Endothelial cell of umbilical vein (primary cell): ENCODE data around the gene ASPHD2. TPM values are rescaled to one million over a fixed set of nuclear protein-coding genes. Genes with fewer than 3 reads are reported as not detected.

ENCODE experiments used
- BruUV-seq: library from RNA; stranded (reverse); fragments of 400-500 nt; replicated peaks from 2 replicates; lab custom pipeline; 2021; lab: Mats Ljungman, UMichigan
- CTCF ChIA-PET: fragments of 300-600, 350-600 bp; sonication (Branson Sonifier 250); formaldehyde crosslinking; loops from one replicate; lab custom pipeline; 2021; ENCODE audit warnings: antibody characterized with exemption, inconsistent platforms; lab: Charles Lee
- POLR2A ChIA-PET: fragments of 300-600, 350-600 bp; sonication (Branson Sonifier 250); formaldehyde crosslinking; loops from one replicate; lab custom pipeline; 2021; ENCODE audit warnings: antibody characterized with exemption, inconsistent platforms; lab: Charles Lee
- DNase-seq: peaks from one replicate; pipeline ENCODE4 v3.0.0-alpha.2; 2011; ENCODE audit warnings: low read depth, low spot score
- FAIRE-seq: peaks from 2 replicates; lab custom pipeline; 2011; peaks lifted over from hg19 to GRCh38; lab: Jason Lieb, UNC
- H2AFZ ChIP-seq: 2 replicates; pipeline ENCODE4 v1.6.0; 2012; ENCODE audit warnings: low read depth, low read length, control low read depth, inconsistent platforms
- H3K27ac ChIP-seq: 2 replicates; pipeline ENCODE4 v1.5.1; 2011; ENCODE audit warnings: low read depth, mild to moderate bottlenecking, control low read depth, low read length, moderate library complexity; ENCODE audit not compliant: insufficient read depth
- H3K27me3 ChIP-seq, 2 experiments: 2 replicates each; pipeline versions ENCODE4 v1.6.0 to v1.6.1; 2011; ENCODE audit warnings: low read length in 2 of 2, mixed read lengths in 1 of 2; ENCODE audit not compliant: control insufficient read depth in 2 of 2, insufficient read depth in 2 of 2
- H3K36me3 ChIP-seq, 2 experiments: 2 replicates in 1 of 2; 3 replicates in 1 of 2; pipeline ENCODE4 v1.5.1; 2011; ENCODE audit warnings: low read length in 2 of 2, mild to moderate bottlenecking in 1 of 2, moderate library complexity in 1 of 2; ENCODE audit not compliant: control insufficient read depth in 2 of 2, insufficient read depth in 2 of 2; ENCODE audit errors: extremely low read depth in 1 of 2
- H3K4me1 ChIP-seq: 3 replicates; pipeline ENCODE4 v1.5.1; 2011; ENCODE audit warnings: mild to moderate bottlenecking, low read length; ENCODE audit not compliant: control insufficient read depth, insufficient read depth; ENCODE audit errors: extremely low read depth
- H3K4me2 ChIP-seq: 2 replicates; pipeline ENCODE4 v1.6.1; 2011; ENCODE audit warnings: low read length, control low read depth, mixed read lengths; ENCODE audit not compliant: insufficient read depth
- H3K4me3 ChIP-seq, 3 experiments: fragments of 200-600 bp in 1 of 3; sonication (generic), shearing (Covaris generic) in 1 of 3; replicated peaks in 1 of 3; 2 replicates each; pipeline ENCODE4 v1.5.1; 2011 to 2016; ENCODE audit warnings: control low read depth in 3 of 3, low read length in 3 of 3, mild to moderate bottlenecking in 2 of 3, inconsistent platforms in 1 of 3, low read depth in 1 of 3, moderate library complexity in 1 of 3; ENCODE audit not compliant: insufficient read depth in 1 of 3
- H3K79me2 ChIP-seq: 2 replicates; pipeline ENCODE4 v1.6.0; 2012; ENCODE audit warnings: low read length, inconsistent platforms; ENCODE audit not compliant: control insufficient read depth, insufficient read depth
- H3K9ac ChIP-seq: replicated peaks from 2 replicates; pipeline ENCODE3; 2011; ENCODE audit warnings: low read length, control low read depth; ENCODE audit not compliant: insufficient read depth; ENCODE audit errors: extremely low read depth
- H3K9me1 ChIP-seq: replicated peaks from 3 replicates; pipeline ENCODE4 v1.6.0; 2011; ENCODE audit warnings: mild to moderate bottlenecking, low read length; ENCODE audit not compliant: control insufficient read depth, insufficient read depth; ENCODE audit errors: extremely low read depth
- H3K9me3 ChIP-seq: replicated peaks from 2 replicates; pipeline ENCODE4 v1.5.1; 2012; ENCODE audit warnings: low read length, inconsistent platforms; ENCODE audit not compliant: control insufficient read depth, insufficient read depth
- H4K20me1 ChIP-seq: replicated peaks from 2 replicates; pipeline ENCODE3; 2011; ENCODE audit warnings: mild to moderate bottlenecking, low read length; ENCODE audit not compliant: control insufficient read depth, insufficient read depth; ENCODE audit errors: extremely low read depth
- EZH2 ChIP-seq: IDR thresholded peaks from 2 replicates; pipeline ENCODE4 v1.6.1; 2012; ENCODE audit warnings: borderline replicate concordance, low read depth, mild to moderate bottlenecking, moderate library complexity, low read length, inconsistent platforms; ENCODE audit not compliant: severe bottlenecking
- FOS ChIP-seq: IDR thresholded peaks from 2 replicates; pipeline ENCODE4 v1.6.1; 2011; ENCODE audit warnings: mild to moderate bottlenecking, low read length, moderate library complexity, borderline replicate concordance; ENCODE audit not compliant: insufficient read depth
- GATA2 ChIP-seq: IDR thresholded peaks from 2 replicates; pipeline ENCODE4 v1.7.0; 2011; ENCODE audit warnings: low read depth, mild to moderate bottlenecking, moderate library complexity, mixed read lengths, low read length; ENCODE audit not compliant: insufficient read length, insufficient read depth
- JUN ChIP-seq: IDR thresholded peaks from 2 replicates; pipeline ENCODE4 v1.6.1; 2011; ENCODE audit warnings: borderline replicate concordance, low read depth; ENCODE audit not compliant: insufficient read length, insufficient read depth
- MYC ChIP-seq: IDR thresholded peaks from one replicate; pipeline ENCODE4 v1.6.1; 2011; ENCODE audit warnings: mild to moderate bottlenecking, low read depth, low read length
- POLR2A ChIP-seq: IDR thresholded peaks from 2 replicates; pipeline ENCODE4 v1.6.1; 2012; ENCODE audit warnings: low read depth, mild to moderate bottlenecking, control low read depth, low read length
- POLR2AphosphoS5 ChIP-seq: IDR thresholded peaks from 2 replicates; pipeline ENCODE4 v1.6.1; 2012; ENCODE audit warnings: low read depth, mild to moderate bottlenecking, control low read depth, low read length, moderate library complexity; ENCODE audit not compliant: insufficient read depth
- dilution Hi-C: fragments of 300-500 bp; cut with MboI; formaldehyde crosslinking; loops from one replicate; pipeline ENCODE4 v1.15.0; 2019; ENCODE audit warnings: low sequenced_read_pairs; ENCODE audit not compliant: extremely low pct_ligation_motif_present
- intact Hi-C: fragments of 100-400 bp; cut with micrococcal nuclease; formaldehyde crosslinking; loops from one replicate; pipeline ENCODE4 v1.10.0; 2022
- polyA plus RNA-seq, 4 experiments: library from polyadenylated mRNA; depleted of rRNA in 3 of 4; stranded (reverse) in 3 of 4; unstranded in 1 of 4; fragments of >200 nt; gene quantifications; 2 replicates each; pipeline versions ENCODE4 v1.2.1 to v1.2.3, GENCODE V29; 2011 to 2012; ENCODE audit warnings: missing spikeins in 1 of 4
- total RNA-seq: library from RNA; stranded (reverse); gene quantifications from 2 replicates; pipeline ENCODE4 v1.2.3, GENCODE V29; 2021
- TF ChIP-seq, protein P1 (sequence below), 2 donors: IDR thresholded peaks; 1 replicate in 1 of 2; 2 replicates in 1 of 2; pipeline ENCODE4 v1.5.1; 2011; ENCODE audit warnings: low read length in 2 of 2, mild to moderate bottlenecking in 2 of 2, moderate library complexity in 2 of 2, control low read depth in 1 of 2, inconsistent platforms in 1 of 2, low read depth in 1 of 2; ENCODE audit not compliant: insufficient read depth in 1 of 2; ENCODE audit errors: extremely low read depth in 1 of 2
- TF ChIP-seq, protein P2 (sequence below): IDR thresholded peaks from 2 replicates; pipeline ENCODE4 v1.6.1; 2011; ENCODE audit not compliant: insufficient read depth, insufficient read length

ASPHD2 gene
- total and polyA plus RNA-seq, 2 donors (not counting 3 experiments of a cell fraction or from before 2014, with no cell fraction given): 4.8 to 5.5 TPM

DNA sequence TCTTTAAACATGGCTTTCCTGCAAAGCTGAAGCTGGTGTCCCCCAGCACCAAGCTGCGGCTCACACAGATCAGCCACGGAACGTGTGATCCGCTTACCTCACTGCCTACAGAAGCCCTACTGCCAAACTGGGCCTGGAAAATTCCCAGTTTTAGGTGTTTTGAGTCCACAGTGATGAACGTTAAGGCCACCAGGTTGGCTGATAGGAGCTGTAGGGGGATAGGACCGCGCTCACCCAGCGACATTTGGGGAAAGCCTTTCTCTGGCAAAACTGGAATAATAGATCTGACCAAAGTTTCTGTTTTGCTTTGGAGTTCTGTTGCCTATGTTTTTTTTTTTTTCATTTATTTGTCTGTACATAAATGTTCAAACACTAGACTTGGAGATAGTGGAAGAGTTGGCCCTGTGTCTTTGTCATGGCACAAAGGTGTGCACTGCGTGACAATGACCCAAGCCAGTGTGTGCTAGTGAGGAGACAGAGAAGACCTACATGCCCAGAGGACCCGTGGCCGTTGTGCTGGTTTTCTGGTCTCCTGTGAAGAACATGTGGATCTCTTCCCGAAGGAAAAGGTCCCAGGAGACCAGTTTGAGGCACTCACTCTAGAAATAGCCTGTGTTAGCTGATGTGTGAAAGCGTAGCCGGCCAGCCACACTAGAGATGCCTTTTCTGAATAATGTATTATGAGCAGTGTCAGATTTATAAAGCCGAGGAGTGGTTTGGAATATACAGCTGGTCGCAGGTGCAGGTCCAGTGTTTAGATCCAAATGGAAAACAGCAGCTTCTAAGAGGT lies 15.0 kb downstream of the ASPHD2 start:
- intact Hi-C loops: no loop called here
- no peak overlapping the region for H3K4me2 ChIP-seq
- no peaks in the 10 kb centered on the region for H3K4me1 ChIP-seq
- DNase-seq (no peak), FAIRE-seq (no peak)
- H3K36me3 ChIP-seq: no peaks in the 10 kb centered on the region
- no peak for TF ChIP-seq POLR2A
- TF ChIP-seq POLR2AphosphoS5: no peak
- TF ChIP-seq EZH2: no peak
- no peak for TF ChIP-seq GATA2
- TF ChIP-seq, protein P1, sequence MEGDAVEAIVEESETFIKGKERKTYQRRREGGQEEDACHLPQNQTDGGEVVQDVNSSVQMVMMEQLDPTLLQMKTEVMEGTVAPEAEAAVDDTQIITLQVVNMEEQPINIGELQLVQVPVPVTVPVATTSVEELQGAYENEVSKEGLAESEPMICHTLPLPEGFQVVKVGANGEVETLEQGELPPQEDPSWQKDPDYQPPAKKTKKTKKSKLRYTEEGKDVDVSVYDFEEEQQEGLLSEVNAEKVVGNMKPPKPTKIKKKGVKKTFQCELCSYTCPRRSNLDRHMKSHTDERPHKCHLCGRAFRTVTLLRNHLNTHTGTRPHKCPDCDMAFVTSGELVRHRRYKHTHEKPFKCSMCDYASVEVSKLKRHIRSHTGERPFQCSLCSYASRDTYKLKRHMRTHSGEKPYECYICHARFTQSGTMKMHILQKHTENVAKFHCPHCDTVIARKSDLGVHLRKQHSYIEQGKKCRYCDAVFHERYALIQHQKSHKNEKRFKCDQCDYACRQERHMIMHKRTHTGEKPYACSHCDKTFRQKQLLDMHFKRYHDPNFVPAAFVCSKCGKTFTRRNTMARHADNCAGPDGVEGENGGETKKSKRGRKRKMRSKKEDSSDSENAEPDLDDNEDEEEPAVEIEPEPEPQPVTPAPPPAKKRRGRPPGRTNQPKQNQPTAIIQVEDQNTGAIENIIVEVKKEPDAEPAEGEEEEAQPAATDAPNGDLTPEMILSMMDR (IDR thresholded peaks at IDR 0.05; ENCODE audit: extremely low read depth in 1 of 2, insufficient read depth in 1 of 2, low read depth in 1 of 2, low read length in 2 of 2): no peak
- TF ChIP-seq MYC: no peak
- TF ChIP-seq JUN: no peak
- no peak for TF ChIP-seq FOS
- TF ChIP-seq, protein P2, sequence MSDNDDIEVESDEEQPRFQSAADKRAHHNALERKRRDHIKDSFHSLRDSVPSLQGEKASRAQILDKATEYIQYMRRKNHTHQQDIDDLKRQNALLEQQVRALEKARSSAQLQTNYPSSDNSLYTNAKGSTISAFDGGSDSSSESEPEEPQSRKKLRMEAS: no peak
- ChIA-PET POLR2A (interaction anchor here (1.1 kb wide), 1 partner anchor 52 kb away, joined by 3 read pairs; no protein-coding TSS in a partner anchor), CTCF (interaction anchor here (0.7 to 1.9 kb wide), 2 partner anchors 14 to 83 kb away, joined by 3 to 4 read pairs; no protein-coding TSS in a partner anchor)
- no TSS peak for BruUV-seq
- no peaks in the 10 kb centered on the region for H4K20me1 ChIP-seq
- no peaks in the 10 kb centered on the region for H3K27me3 ChIP-seq
- H3K9ac ChIP-seq: no peak overlapping the region
- H3K4me3 ChIP-seq: no peak overlapping the region
- no peak overlapping the region for H2AFZ ChIP-seq
- H3K9me3 ChIP-seq: no peaks in the 10 kb centered on the region
- no peaks in the 10 kb centered on the region for H3K79me2 ChIP-seq
- no peaks in the 10 kb centered on the region for H3K9me1 ChIP-seq
- no peak overlapping the region for H3K27ac ChIP-seq
- dilution Hi-C loops: no loop called here
